ENCODE data around the gene TCF12.

TCF12 gene

DNA sequence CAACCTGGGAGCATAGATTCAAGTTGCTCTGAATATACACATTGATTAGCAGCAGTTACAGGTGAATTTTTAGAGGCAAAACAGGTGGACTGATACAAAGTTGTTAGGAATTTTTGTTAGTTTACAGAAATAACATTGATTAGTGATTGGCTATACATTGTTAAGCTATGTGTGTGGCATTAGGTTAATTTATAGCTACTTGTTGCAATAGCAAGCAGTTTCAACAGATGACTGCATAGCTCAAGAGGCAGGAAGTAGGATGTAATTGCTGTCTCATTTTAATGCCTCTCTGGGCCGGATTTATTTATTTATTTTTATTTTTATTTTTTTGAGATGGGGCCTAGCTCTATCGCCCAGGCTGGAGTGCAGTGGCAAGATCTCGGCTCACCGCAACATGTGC is 99.7 kb downstream of the TCF12 start:
- in situ Hi-C loops (cut with MboI; ENCODE audit: low sequenced_read_pairs, unreplicated experiment) = no loop called here
- TF ChIP-seq, protein P1, sequence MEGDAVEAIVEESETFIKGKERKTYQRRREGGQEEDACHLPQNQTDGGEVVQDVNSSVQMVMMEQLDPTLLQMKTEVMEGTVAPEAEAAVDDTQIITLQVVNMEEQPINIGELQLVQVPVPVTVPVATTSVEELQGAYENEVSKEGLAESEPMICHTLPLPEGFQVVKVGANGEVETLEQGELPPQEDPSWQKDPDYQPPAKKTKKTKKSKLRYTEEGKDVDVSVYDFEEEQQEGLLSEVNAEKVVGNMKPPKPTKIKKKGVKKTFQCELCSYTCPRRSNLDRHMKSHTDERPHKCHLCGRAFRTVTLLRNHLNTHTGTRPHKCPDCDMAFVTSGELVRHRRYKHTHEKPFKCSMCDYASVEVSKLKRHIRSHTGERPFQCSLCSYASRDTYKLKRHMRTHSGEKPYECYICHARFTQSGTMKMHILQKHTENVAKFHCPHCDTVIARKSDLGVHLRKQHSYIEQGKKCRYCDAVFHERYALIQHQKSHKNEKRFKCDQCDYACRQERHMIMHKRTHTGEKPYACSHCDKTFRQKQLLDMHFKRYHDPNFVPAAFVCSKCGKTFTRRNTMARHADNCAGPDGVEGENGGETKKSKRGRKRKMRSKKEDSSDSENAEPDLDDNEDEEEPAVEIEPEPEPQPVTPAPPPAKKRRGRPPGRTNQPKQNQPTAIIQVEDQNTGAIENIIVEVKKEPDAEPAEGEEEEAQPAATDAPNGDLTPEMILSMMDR (IDR thresholded peaks at IDR 0.05; ENCODE audit: borderline replicate concordance, control extremely low read depth, extremely low read depth, insufficient read depth, missing control alignments) = no peak

DNA sequence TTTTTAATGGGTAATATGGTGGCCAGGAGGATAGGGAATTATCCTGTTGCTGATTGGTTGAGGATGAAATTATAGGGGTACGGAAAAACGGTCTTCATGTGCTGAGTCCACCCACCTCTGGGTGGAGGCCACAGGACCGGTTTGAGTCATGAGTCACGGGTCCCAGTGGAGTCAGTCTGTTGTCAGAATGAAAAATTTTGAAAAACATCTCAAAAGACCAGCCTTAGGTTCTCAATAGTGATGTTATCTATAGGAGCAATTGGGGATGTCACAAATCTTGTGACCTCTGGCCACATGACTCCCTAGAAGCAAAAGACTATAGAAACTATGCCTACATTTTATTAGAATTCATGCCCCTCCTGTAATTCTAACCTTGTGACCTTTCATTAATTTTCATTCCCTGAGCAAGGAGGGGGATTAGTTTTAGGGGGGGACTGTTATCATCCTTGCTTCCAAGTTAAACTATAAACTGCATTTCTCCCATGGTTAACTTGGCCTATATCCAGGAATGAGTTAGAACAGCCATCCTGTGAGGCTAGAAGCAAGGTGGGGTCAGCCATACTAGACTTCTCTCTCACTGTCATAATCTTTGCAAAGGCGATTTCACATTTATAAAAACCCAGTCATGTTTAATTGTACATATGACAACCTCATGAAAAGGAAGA is 101.2 kb downstream of the TCF12 start:
- in situ Hi-C loops (cut with MboI; ENCODE audit: low sequenced_read_pairs, unreplicated experiment) = no loop called here
- TF ChIP-seq, protein P1 (IDR thresholded peaks at IDR 0.05; ENCODE audit: borderline replicate concordance, control extremely low read depth, extremely low read depth, insufficient read depth, missing control alignments) = no peak
- DNase-seq (ENCODE audit: low spot score) = no peak

More for the DNA sequence above, 99.7 kb downstream of the TCF12 start:
- DNase-seq (ENCODE audit: low spot score) = no peak

DNA sequence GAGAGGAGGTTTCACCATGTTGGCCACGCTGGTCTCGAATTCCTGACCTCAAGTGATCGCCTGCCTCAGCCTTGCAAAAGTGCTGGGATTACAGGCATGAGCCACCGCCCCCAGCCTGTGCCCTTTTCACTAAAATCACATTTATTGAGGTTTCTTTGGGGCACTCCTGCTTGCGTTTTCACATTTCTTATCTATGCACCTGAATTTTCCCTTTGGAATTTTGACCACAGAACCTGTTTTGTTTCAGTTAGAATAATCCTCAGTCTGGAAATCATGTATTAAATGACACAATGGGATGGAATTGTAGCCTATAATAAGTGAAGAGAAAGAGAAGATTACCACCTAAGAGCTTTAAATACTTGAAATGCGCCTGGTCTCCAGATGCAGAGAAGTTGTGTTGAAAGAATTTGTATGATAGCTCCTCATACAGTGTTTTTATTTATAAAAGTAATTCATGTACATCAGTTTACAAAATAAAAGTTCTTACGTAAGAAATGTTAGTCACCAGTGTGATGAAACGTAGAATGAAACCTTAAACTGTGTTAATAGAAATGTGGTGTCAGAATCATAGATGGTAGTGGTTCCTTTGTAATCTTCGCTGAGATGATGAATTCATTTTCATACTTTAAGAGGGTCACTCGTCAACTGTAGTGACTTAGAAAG is 107.0 kb downstream of the TCF12 start:
- in situ Hi-C loops (cut with MboI; ENCODE audit: low sequenced_read_pairs, unreplicated experiment) = no loop called here
- TF ChIP-seq, protein P1 (IDR thresholded peaks at IDR 0.05; ENCODE audit: borderline replicate concordance, control extremely low read depth, extremely low read depth, insufficient read depth, missing control alignments) = no peak
- no peak for DNase-seq (ENCODE audit: low spot score)

DNA sequence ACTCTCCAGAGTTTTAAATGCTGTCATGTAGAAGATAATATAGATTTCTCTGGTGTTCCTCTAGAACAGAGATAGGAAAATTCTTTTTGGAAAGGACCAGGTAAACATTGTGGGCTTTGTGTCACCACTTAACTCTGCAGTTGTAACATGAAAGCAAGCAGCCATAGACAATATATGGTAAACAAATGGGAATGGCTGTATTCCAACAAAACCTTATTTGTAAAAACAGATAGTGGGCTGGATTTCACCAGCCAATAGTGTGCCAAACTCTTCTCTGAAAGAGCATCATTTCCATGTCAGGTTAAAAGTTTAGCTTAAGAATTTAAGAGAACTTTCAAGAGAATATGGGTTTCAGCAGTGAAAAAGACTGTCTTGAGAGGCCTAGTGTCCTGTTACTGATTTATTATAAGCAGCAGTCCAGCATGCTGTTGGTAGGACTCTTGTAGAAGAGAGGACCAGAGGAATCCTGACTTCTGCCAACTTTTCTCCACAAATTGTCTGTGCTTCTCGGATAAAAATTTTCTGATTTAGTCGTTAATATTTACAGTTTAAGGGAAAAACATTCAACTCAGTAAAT is 107.7 kb downstream of the TCF12 start:
- DNase-seq (ENCODE audit: low spot score) = no peak
- TF ChIP-seq, protein P1 (IDR thresholded peaks at IDR 0.05; ENCODE audit: borderline replicate concordance, control extremely low read depth, extremely low read depth, insufficient read depth, missing control alignments) = no peak
- in situ Hi-C loops (cut with MboI; ENCODE audit: low sequenced_read_pairs, unreplicated experiment) = no loop called here

DNA sequence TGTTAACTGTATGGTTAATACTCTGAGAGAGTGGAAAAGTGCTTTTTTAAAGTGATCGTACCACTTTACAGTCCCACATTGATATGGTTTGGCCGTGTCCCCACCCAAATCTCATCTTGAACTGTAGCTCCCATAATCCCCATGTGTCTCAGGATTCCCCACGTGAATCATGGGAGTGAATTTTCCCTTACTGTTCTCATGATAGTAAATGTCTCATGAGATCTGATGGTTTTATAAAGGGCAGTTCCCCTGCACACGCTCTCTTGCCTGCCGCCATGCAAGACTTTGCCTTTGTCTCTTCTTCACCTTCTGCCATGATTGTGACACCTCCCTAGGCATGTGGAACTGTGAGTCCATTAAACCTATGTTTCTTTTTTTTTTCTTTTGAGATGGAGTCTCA is 109.2 kb downstream of the TCF12 start:
- TF ChIP-seq, protein P1 (IDR thresholded peaks at IDR 0.05; ENCODE audit: borderline replicate concordance, control extremely low read depth, extremely low read depth, insufficient read depth, missing control alignments) = no peak
- in situ Hi-C loops (cut with MboI; ENCODE audit: low sequenced_read_pairs, unreplicated experiment) = no loop called here
- DNase-seq (ENCODE audit: low spot score) = no peak

DNA sequence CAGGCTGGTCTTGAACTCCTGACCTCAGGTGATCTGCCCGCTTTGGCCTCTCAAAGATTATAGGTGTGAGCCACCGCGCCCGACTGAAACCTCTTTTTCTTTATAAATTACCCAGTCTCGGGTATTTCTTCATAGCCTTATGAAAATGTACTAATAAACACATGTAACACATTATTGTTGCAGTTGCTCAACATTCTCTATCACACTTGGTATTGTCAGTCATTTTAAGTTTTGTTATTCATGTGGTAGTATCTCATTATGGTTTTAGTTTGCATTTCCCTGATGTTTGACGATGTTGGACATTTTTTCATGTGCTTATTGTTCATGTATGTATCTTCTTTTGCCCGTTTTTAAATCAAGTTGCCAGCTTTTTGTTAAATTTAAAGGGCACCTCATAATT is 109.7 kb downstream of the TCF12 start:
- TF ChIP-seq, protein P1 (IDR thresholded peaks at IDR 0.05; ENCODE audit: borderline replicate concordance, control extremely low read depth, extremely low read depth, insufficient read depth, missing control alignments) = no peak
- no peak for DNase-seq (ENCODE audit: low spot score)
- in situ Hi-C loops (cut with MboI; ENCODE audit: low sequenced_read_pairs, unreplicated experiment) = no loop called here
